Right lobe of liver (tissue), 4 donors: ENCODE measurements around the gene LRBA.

ENCODE experiments used
- CTCF ChIP-seq, 4 donors: fragments of 200-600 bp in 3 of 4; fragments of 450-650 bp in 1 of 4; IDR thresholded peaks; one replicate each; pipeline versions ENCODE4 v1.5.1 to v1.8.0; 2016 to 2022; ENCODE audit warnings: antibody characterized with exemption in 4 of 4, mild to moderate bottlenecking in 2 of 4
- POLR2A ChIP-seq: fragments of 450-650 bp; IDR thresholded peaks from one replicate; pipeline ENCODE4 v1.6.1; 2017; ENCODE audit warnings: antibody characterized with exemption, mild to moderate bottlenecking
- donor health status: DM: no; HTN: no; CAD: no.
- donor health status: DM: no; HTN: no; CAD: no.
- donor health status: DM: no; HTN: yes; CAD: no.

- TF ChIP-seq CTCF (IDR thresholded peaks at IDR 0.05) (no peak), POLR2A (no peak)
Measured at GRCh38 chr4:150708004-150708403, 307.1 kb downstream of the LRBA start.
